ENCODE data around the gene SLC24A1.

Gene SLC24A1

DNA sequence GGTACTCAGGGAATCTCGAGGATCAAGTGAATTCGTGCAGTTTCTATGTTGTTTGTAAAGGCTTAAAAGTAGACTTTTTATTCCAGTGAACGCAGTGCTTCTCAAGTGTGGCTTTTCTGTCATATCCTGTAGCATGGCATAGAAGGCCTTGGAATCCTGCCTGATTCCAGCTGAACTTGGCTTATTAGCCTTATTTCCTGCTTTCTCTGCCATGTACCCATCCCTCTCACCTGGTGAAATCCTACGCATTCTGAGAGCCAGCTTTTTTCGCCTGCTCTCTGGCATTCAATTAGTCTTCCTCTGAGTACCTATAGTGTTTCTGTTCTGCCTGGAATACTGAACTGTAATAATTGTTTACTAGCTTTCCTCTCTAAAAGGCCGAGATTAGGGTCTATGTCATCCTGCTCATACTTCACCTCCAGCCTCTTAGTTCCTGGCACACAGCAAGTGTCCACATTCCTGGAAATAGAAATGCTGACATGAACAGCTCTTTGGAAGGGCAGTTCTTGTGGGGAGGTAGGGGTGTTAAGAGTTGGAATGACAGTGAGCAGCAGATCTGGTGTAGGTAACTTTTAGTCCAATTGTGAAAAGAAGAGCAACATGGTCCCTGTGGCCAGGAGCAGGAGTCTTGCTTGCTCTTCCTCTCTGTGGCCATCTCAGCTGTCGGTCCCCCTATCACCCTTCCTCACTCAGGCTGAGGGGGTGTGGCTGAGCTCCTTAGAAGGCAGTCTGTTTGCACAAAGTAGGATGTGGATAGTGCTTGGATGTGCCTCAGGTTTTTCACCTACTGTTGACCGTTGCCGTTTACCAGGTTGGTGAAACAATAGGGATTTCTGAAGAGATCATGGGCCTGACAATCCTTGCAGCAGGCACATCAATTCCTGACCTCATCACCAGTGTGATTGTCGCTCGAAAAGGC is 30.4 kb downstream of the SLC24A1 start:
- H3K9me3 ChIP-seq (ENCODE audit: control insufficient read depth, low read length): no peaks in the 10 kb centered on the region
- H3K4me3 ChIP-seq (ENCODE audit: extremely low read depth, insufficient read depth, low read length, poor library complexity, severe bottlenecking): no peak overlapping the region
- WGBS, 2 experiments (ENCODE audit: insufficient coverage in 2 of 2): 85 to 93% methylated on average over 6 to 8 of the region's 11 CpGs
- H3K36me3 ChIP-seq (ENCODE audit: control insufficient read depth, insufficient read depth, low read length): peaks cover 11% of the 10 kb centered on the region
- no peak overlapping the region for H3K27ac ChIP-seq (ENCODE audit: low read depth, low read length, severe bottlenecking)
- peaks cover 4% of the 10 kb centered on the region for H3K4me1 ChIP-seq (ENCODE audit: control insufficient read depth, insufficient read depth, low read length, poor library complexity, severe bottlenecking)

- Histone ChIP-seq H3K27ac (ENCODE audit: low read depth, low read length, severe bottlenecking) (no peak overlapping the region), H3K4me3 (ENCODE audit: extremely low read depth, insufficient read depth, low read length, poor library complexity, severe bottlenecking) (no peak overlapping the region), H3K9me3 (ENCODE audit: control insufficient read depth, low read length) (no peaks in the 10 kb centered on the region), H3K36me3 (ENCODE audit: control insufficient read depth, insufficient read depth, low read length) (peaks cover 11% of the 10 kb centered on the region), H3K4me1 (ENCODE audit: control insufficient read depth, insufficient read depth, low read length, poor library complexity, severe bottlenecking) (peaks cover 4% of the 10 kb centered on the region)
Measured at GRCh38 chr15:65653341-65653740, 31.6 kb downstream of the SLC24A1 start.

DNA sequence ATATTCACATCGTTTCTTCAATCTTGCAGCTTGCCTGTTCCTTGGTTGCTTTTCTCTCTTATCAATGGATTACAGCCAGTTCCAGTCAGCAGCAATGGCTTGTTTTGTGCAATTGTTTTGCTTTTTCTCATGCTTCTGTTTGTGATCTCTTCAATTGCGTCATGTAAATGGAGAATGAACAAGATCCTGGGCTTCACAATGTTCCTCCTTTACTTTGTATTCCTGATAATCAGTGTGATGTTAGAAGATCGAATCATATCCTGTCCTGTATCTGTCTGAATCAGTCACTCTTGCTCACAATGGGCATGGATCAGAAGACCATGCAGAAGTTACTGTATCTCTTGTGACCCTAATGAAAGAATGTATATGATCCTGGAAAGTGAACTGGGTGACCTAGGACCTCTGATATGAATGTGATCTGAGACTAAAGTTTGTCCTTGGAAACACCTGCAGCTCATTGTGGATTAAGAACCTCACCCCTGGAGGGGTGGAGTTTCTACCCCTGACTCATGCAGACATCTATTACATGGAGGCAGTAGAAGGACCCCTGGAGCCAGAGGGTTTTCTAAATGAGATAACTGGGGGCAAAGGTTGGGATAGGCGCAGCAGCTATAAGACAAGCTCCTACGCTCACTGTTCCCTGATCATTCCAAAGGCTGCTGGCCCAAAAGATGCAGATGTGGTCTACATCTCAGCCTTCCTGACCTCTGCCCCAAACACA is 32.2 kb downstream of the SLC24A1 start:
- Histone ChIP-seq H3K27ac (ENCODE audit: low read depth, low read length, severe bottlenecking) (no peak overlapping the region), H3K9me3 (ENCODE audit: control insufficient read depth, low read length) (no peaks in the 10 kb centered on the region), H3K4me3 (ENCODE audit: extremely low read depth, insufficient read depth, low read length, poor library complexity, severe bottlenecking) (no peak overlapping the region), H3K36me3 (ENCODE audit: control insufficient read depth, insufficient read depth, low read length) (peaks cover 11% of the 10 kb centered on the region), H3K4me1 (ENCODE audit: control insufficient read depth, insufficient read depth, low read length, poor library complexity, severe bottlenecking) (peaks cover 4% of the 10 kb centered on the region)
- WGBS, 2 experiments (ENCODE audit: insufficient coverage in 2 of 2): 95 to 100% methylated on average over 2 to 3 of the region's 5 CpGs

DNA sequence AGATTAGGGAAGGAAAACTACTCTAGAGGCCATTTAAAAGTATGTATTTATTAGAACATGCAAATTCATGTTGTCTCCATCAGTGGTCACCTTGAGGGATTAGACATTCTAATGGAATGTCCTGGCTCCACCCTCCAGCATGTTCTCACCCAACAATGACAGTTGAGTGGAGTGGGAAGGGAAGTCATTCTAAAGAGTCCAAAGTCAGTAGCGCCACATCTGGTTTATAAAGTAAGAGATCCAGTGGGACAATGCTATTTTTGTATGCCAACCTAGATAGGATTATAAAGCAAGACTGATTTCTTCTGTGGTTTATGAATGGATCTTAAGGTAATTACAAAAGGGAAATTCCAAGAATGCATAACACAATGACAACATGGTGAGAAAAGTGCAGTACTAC is 33.3 kb downstream of the SLC24A1 start:
- H3K4me1 ChIP-seq (ENCODE audit: control insufficient read depth, insufficient read depth, low read length, poor library complexity, severe bottlenecking): peaks cover 4% of the 10 kb centered on the region
- WGBS, 2 experiments (ENCODE audit: insufficient coverage in 2 of 2): 100% methylated on average over 1 of the region's 1 CpG
- H3K27ac ChIP-seq (ENCODE audit: low read depth, low read length, severe bottlenecking): no peak overlapping the region
- H3K9me3 ChIP-seq (ENCODE audit: control insufficient read depth, low read length): no peaks in the 10 kb centered on the region
- H3K36me3 ChIP-seq (ENCODE audit: control insufficient read depth, insufficient read depth, low read length): peaks cover 11% of the 10 kb centered on the region
- no peak overlapping the region for H3K4me3 ChIP-seq (ENCODE audit: extremely low read depth, insufficient read depth, low read length, poor library complexity, severe bottlenecking)

GRCh38 chr15:65655457-65655856 is 33.7 kb downstream of the SLC24A1 start:
- Histone ChIP-seq H3K4me3 (ENCODE audit: extremely low read depth, insufficient read depth, low read length, poor library complexity, severe bottlenecking) (no peak overlapping the region), H3K4me1 (ENCODE audit: control insufficient read depth, insufficient read depth, low read length, poor library complexity, severe bottlenecking) (peaks cover 4% of the 10 kb centered on the region), H3K9me3 (ENCODE audit: control insufficient read depth, low read length) (no peaks in the 10 kb centered on the region), H3K36me3 (ENCODE audit: control insufficient read depth, insufficient read depth, low read length) (peaks cover 11% of the 10 kb centered on the region), H3K27ac (ENCODE audit: low read depth, low read length, severe bottlenecking) (no peak overlapping the region)
- WGBS, 2 experiments (ENCODE audit: insufficient coverage in 2 of 2): 80 to 92% methylated on average over 2 of the region's 4 CpGs

DNA sequence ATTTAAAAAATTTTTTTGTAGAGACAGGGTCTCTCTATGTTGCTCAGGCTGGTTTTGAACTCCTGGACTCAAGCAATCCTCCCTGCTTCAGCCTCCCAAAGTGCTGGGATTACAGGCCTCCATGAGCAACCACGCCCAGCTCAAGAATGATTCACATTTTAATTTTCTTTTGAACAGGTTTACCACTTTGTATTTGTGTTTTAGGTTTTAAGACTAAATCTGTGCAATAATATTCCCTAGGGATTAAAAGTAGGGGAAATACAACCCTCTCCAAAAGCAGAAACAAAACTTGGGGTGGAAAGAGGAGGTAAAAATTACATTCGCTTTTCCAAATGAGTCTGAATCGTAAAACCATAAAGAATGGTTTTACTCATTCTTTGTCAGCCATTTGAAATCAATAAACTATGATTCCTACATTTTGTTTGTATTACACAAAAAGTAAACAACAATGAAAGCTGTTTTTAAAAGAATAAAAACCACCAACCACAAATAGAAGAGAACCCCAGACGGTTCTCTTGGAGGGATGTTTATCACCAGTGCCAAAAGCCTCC is 37.8 kb downstream of the SLC24A1 start:
- Histone ChIP-seq H3K27ac (ENCODE audit: low read depth, low read length, severe bottlenecking) (no peak overlapping the region), H3K4me3 (ENCODE audit: extremely low read depth, insufficient read depth, low read length, poor library complexity, severe bottlenecking) (no peak overlapping the region), H3K36me3 (ENCODE audit: control insufficient read depth, insufficient read depth, low read length) (peaks cover 11% of the 10 kb centered on the region), H3K4me1 (ENCODE audit: control insufficient read depth, insufficient read depth, low read length, poor library complexity, severe bottlenecking) (no peaks in the 10 kb centered on the region), H3K9me3 (ENCODE audit: control insufficient read depth, low read length) (no peaks in the 10 kb centered on the region)
- no CpG with 5 or more reads among the region's 4 CpGs for WGBS, 2 experiments (ENCODE audit: insufficient coverage in 2 of 2)

DNA sequence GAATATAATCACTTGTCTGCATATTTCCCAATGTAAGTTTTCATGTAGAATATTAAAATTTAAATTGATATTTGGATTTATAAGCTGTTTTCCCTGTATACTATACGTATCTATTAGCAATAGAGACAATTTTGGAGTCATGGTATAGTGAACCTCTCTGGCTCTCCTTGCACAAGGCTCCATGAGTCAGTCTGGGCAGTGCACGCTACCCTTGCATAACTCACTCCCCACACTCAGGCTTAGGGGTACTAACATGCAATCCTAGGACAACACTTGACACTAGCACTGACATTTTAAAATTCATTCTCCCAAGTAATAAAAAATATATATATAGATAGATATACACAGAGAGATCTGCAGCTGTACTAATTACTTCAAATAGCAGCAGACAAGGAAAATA is 39.2 kb downstream of the SLC24A1 start:
- peaks cover 1% of the 10 kb centered on the region for H3K36me3 ChIP-seq (ENCODE audit: control insufficient read depth, insufficient read depth, low read length)
- H3K4me1 ChIP-seq (ENCODE audit: control insufficient read depth, insufficient read depth, low read length, poor library complexity, severe bottlenecking): no peaks in the 10 kb centered on the region
- WGBS, 2 experiments (ENCODE audit: insufficient coverage in 2 of 2): 83% methylated on average over 1 of the region's 2 CpGs; no CpG with 5 or more reads in 1 of the 2 experiments
- no peaks in the 10 kb centered on the region for H3K9me3 ChIP-seq (ENCODE audit: control insufficient read depth, low read length)
- H3K27ac ChIP-seq (ENCODE audit: low read depth, low read length, severe bottlenecking): no peak overlapping the region
- no peak overlapping the region for H3K4me3 ChIP-seq (ENCODE audit: extremely low read depth, insufficient read depth, low read length, poor library complexity, severe bottlenecking)

- WGBS, 2 experiments (ENCODE audit: insufficient coverage in 2 of 2): 92 to 97% methylated on average over 3 of the region's 3 CpGs
- H3K36me3 ChIP-seq (ENCODE audit: control insufficient read depth, insufficient read depth, low read length): no peaks in the 10 kb centered on the region
Measured at GRCh38 chr15:65663521-65663920, 41.8 kb downstream of the SLC24A1 start.

GRCh38 chr15:65666257-65666656 is 44.5 kb downstream of the SLC24A1 start:
- Histone ChIP-seq H3K4me1 (ENCODE audit: control insufficient read depth, insufficient read depth, low read length, poor library complexity, severe bottlenecking) (no peaks in the 10 kb centered on the region), H3K4me3 (ENCODE audit: extremely low read depth, insufficient read depth, low read length, poor library complexity, severe bottlenecking) (no peak overlapping the region), H3K27ac (ENCODE audit: low read depth, low read length, severe bottlenecking) (no peak overlapping the region), H3K9me3 (ENCODE audit: control insufficient read depth, low read length) (no peaks in the 10 kb centered on the region), H3K36me3 (ENCODE audit: control insufficient read depth, insufficient read depth, low read length) (peaks cover under 1% of the 10 kb centered on the region)
- WGBS, 2 experiments (ENCODE audit: insufficient coverage in 2 of 2): 80 to 100% methylated on average over 1 of the region's 3 CpGs

More at GRCh38 chr15:65663521-65663920, 41.8 kb downstream of the SLC24A1 start:
- H3K4me3 ChIP-seq (ENCODE audit: extremely low read depth, insufficient read depth, low read length, poor library complexity, severe bottlenecking): no peak overlapping the region
- H3K27ac ChIP-seq (ENCODE audit: low read depth, low read length, severe bottlenecking): no peak overlapping the region
- H3K9me3 ChIP-seq (ENCODE audit: control insufficient read depth, low read length): no peaks in the 10 kb centered on the region
- H3K4me1 ChIP-seq (ENCODE audit: control insufficient read depth, insufficient read depth, low read length, poor library complexity, severe bottlenecking): no peaks in the 10 kb centered on the region

- Histone ChIP-seq H3K27ac (ENCODE audit: low read depth, low read length, severe bottlenecking) (no peak overlapping the region), H3K4me1 (ENCODE audit: control insufficient read depth, insufficient read depth, low read length, poor library complexity, severe bottlenecking) (no peaks in the 10 kb centered on the region), H3K36me3 (ENCODE audit: control insufficient read depth, insufficient read depth, low read length) (peaks cover 6% of the 10 kb centered on the region), H3K4me3 (ENCODE audit: extremely low read depth, insufficient read depth, low read length, poor library complexity, severe bottlenecking) (no peak overlapping the region), H3K9me3 (ENCODE audit: control insufficient read depth, low read length) (no peaks in the 10 kb centered on the region)
- WGBS, 2 experiments (ENCODE audit: insufficient coverage in 2 of 2): no CpG with 5 or more reads among the region's 1 CpG
Measured at GRCh38 chr15:65675551-65675950, 53.8 kb downstream of the SLC24A1 start.

Data from mesodermal cell (in vitro differentiated cells).